ENCODE measurements around the gene CCT3. TPM values are rescaled to one million over a fixed set of nuclear protein-coding genes. Genes with fewer than 3 reads are reported as not detected.

Gene CCT3
- total and polyA plus RNA-seq, 10 of the 15 experiments (the other 5 are each of a cell fraction or from before 2014, with no cell fraction given) = 319 to 585 (median 427) TPM

- no peak for TF ChIP-seq PRDM15 (CRISPR knock-in tag; IDR thresholded peaks at IDR 0.05)
- no peak for TF ChIP-seq ATF2 (IDR thresholded peaks at IDR 0.05; ENCODE audit: low read length)
- TF ChIP-seq PKNOX1 (IDR thresholded peaks at IDR 0.05) = peak; percentile 76
- TF ChIP-seq SRF (IDR thresholded peaks at IDR 0.05; ENCODE audit: low read depth in 2 of 2, low read length in 2 of 2) = peak in 1 of 2 experiments; percentile 76; a peak in 2 of 4 replicates
- peak in 1 of 2 experiments; percentile 62; a peak in 1 of 4 replicates for TF ChIP-seq ETV6 (conservative IDR thresholded peaks at IDR 0.05 in 1 of 2, IDR thresholded peaks at IDR 0.05 in 1 of 2; ENCODE audit: borderline replicate concordance in 1 of 2, low read depth in 1 of 2)
- no peak for TF ChIP-seq ZNF217 (IDR thresholded peaks at IDR 0.05)
- no peak for TF ChIP-seq MTA2 (IDR thresholded peaks at IDR 0.05; ENCODE audit: low read depth)
- TF ChIP-seq BCLAF1 (IDR thresholded peaks at IDR 0.05) = no peak
- TF ChIP-seq SREBF1 (IDR thresholded peaks at IDR 0.05; ENCODE audit: low read length) = 0 out of 2 replicates have a peak, but pooled peaks have one; percentile 13
- TF ChIP-seq KAT2A (conservative IDR thresholded peaks at IDR 0.05; ENCODE audit: control insufficient read depth, low read depth, low read length) = no peak
- TF ChIP-seq KLF5 (IDR thresholded peaks at IDR 0.05; ENCODE audit: partially characterized antibody) = peak; percentile 63
- TF ChIP-seq MAX (IDR thresholded peaks at IDR 0.05; ENCODE audit: low read depth, low read length) = peak; percentile 66
- 0 out of 2 replicates have a peak, but pooled peaks have one; percentile 33 for TF ChIP-seq FOXK2 (IDR thresholded peaks at IDR 0.05)
- TF ChIP-seq SREBF2 (IDR thresholded peaks at IDR 0.05; ENCODE audit: low read length) = no peak
- TF ChIP-seq MEF2B (IDR thresholded peaks at IDR 0.05; ENCODE audit: partially characterized antibody, poor library complexity, severe bottlenecking) = peak; percentile 10
- TF ChIP-seq RELA (IDR thresholded peaks at IDR 0.05; ENCODE audit: borderline replicate concordance, partially characterized antibody) = peak; percentile 47
- no peak for TF ChIP-seq FOXM1 (IDR thresholded peaks at IDR 0.05; ENCODE audit: low read depth, low read length)
- TF ChIP-seq EZH2 (IDR thresholded peaks at IDR 0.05; ENCODE audit: borderline replicate concordance, control insufficient read depth, low read depth, low read length) = no peak
- TF ChIP-seq NR2C2 (IDR thresholded peaks at IDR 0.05; ENCODE audit: borderline replicate concordance, control insufficient read depth, insufficient read length, low read depth) = no peak
Observed at GRCh38 chr1:156282479-156283222, 55.4 kb downstream of the CCT3 start, which contains the start of gene SMG5 (continued).

All from GM12878 (cell line).